ENCODE measurements around the gene POU2AF2. TPM values are rescaled to one million over a fixed set of nuclear protein-coding genes. Genes with fewer than 3 reads are reported as not detected.

The POU2AF2 gene
- total RNA-seq, 1 donor: not detected

DNA sequence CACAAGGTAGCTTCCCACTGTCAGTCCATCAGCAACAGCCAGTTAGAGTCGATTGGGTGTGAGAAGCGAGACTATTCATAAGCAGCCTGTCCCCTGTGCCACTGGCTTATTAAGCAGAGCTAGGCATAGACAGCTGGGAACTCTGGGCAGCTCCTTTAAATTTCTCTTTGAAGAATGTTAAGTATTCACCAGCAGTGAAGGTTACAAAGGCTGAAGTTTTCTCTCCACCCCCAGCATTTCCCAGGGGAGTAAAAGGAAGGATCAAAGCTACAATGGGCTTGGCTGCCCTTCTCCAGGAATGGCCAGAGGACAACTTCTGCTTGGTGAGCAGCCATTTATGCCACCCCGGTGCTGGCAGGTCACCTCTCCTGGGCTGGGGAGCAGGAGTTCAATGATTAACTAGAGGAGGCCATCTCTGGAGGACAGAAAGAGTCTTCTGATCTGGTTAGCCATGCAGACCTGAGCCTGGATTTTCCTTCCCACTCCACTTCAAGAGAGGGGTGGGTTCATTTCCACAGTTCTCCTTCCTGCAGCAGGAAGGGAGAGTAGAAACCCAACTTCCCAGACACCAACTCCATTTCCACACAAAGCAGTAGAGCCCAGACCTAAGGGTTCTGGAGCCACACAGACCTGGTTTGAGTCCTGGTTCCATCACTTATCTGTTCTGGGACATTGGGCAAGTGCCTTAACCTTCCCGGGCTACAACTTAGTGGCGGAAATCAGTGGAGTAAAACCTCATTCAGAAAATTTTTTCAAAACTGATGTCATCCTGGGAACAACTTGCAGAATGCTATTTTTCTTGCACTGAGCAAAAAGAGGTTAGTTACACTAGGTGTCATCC is 75.4 kb downstream of the POU2AF2 start:
- TF ChIP-seq CTCF (IDR thresholded peaks at IDR 0.05; ENCODE audit: insufficient read depth, low read depth, low read length): no peak
- DNase-seq (ENCODE audit: low read depth): no peak
- H3K4me3 ChIP-seq (ENCODE audit: low read depth, low read length): no peak overlapping the region

- no peak for DNase-seq (ENCODE audit: low read depth)
- no peak overlapping the region for H3K4me3 ChIP-seq (ENCODE audit: low read depth, low read length)
- no peak for TF ChIP-seq CTCF (IDR thresholded peaks at IDR 0.05; ENCODE audit: insufficient read depth, low read depth, low read length)
These were observed 77.0 kb downstream of the POU2AF2 start for GRCh38 chr11:111322534-111322933.

DNA sequence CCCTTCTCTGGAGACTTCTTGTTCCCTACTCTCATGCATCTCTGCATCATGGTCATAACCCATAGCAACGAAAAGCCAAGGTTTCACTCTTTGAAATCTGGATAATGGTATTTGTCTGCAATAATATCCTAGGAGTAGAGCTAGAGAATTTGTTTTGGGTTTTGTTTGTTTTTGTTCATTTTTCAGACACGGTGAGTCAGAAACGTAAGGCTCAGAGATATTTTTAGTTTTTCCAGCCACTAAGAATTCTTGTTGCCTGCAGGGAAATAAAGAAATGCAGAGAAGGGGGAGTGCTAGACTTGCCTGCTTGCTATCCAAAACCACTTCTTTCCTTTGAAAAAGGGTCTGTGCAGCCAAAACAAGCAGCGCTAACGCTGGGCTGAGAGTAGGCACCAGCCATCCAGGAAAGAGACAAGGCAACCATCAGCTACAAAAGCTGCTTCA is 78.8 kb downstream of the POU2AF2 start:
- no peak for TF ChIP-seq CTCF (IDR thresholded peaks at IDR 0.05; ENCODE audit: insufficient read depth, low read depth, low read length)
- DNase-seq (ENCODE audit: low read depth): peak; percentile 65
- H3K4me3 ChIP-seq (ENCODE audit: low read depth, low read length): no peak overlapping the region

- no peak for DNase-seq (ENCODE audit: low read depth)
- TF ChIP-seq CTCF (IDR thresholded peaks at IDR 0.05; ENCODE audit: insufficient read depth, low read depth, low read length): no peak
- no peak overlapping the region for H3K4me3 ChIP-seq (ENCODE audit: low read depth, low read length)
These were observed 79.7 kb downstream of the POU2AF2 start for GRCh38 chr11:111325259-111325658.

- TF ChIP-seq CTCF (IDR thresholded peaks at IDR 0.05; ENCODE audit: insufficient read depth, low read depth, low read length): no peak
- no peak for DNase-seq (ENCODE audit: low read depth)
- no peak overlapping the region for H3K4me3 ChIP-seq (ENCODE audit: low read depth, low read length)
These were observed 81.3 kb downstream of the POU2AF2 start for GRCh38 chr11:111326824-111327223.

GRCh38 chr11:111327908-111328624 is 82.5 kb downstream of the POU2AF2 start:
- DNase-seq (ENCODE audit: low read depth): no peak
- H3K4me3 ChIP-seq (ENCODE audit: low read depth, low read length): no peak overlapping the region
- no peak for TF ChIP-seq CTCF (IDR thresholded peaks at IDR 0.05; ENCODE audit: insufficient read depth, low read depth, low read length)

Data from fibroblast of villous mesenchyme (primary cell).